SU-DHL-6 (cell line): ENCODE measurements around the gene OLFM4.

Experiments used
- H2AFZ ChIP-seq: fragments of 200-600 bp; sonication (generic); 2 replicates; pipeline ENCODE4 v1.6.1; 2014; ENCODE audit warnings: low read depth, mild to moderate bottlenecking, moderate library complexity, mixed read lengths, antibody characterized with exemption, low read length; ENCODE audit not compliant: severe bottlenecking
- H3F3A ChIP-seq: fragments of 200-600 bp; shearing (Covaris generic); 2 replicates; pipeline ENCODE4 v1.6.0; 2016; ENCODE audit warnings: antibody characterized with exemption, mild to moderate bottlenecking; ENCODE audit not compliant: insufficient read depth
- H3K27ac ChIP-seq: fragments of 200-600 bp; sonication (generic); 2 replicates; pipeline ENCODE4 v1.5.1; 2016; ENCODE audit warnings: low read depth, mild to moderate bottlenecking, low read length, moderate library complexity, mixed read lengths
- H3K27me3 ChIP-seq: fragments of 200-600 bp; sonication (generic), shearing (Covaris generic); 2 replicates; pipeline ENCODE4 v1.6.0; 2014; ENCODE audit warnings: mild to moderate bottlenecking, low read length
- H3K36me3 ChIP-seq: fragments of 200-600 bp; sonication (generic); 2 replicates; pipeline ENCODE4 v1.6.1; 2014; ENCODE audit warnings: mild to moderate bottlenecking, low read length, mixed read lengths
- H3K4me2 ChIP-seq: fragments of 300-600, 200-600 bp; shearing (Covaris generic), sonication (generic); 2 replicates; pipeline ENCODE4 v1.6.0; 2014; ENCODE audit warnings: low read length, low read depth, mild to moderate bottlenecking; ENCODE audit not compliant: poor library complexity, severe bottlenecking
- H3K4me3 ChIP-seq: fragments of 200-600 bp; sonication (generic); 2 replicates; pipeline ENCODE4 v1.5.1; 2014; ENCODE audit warnings: antibody characterized with exemption, low read length, mild to moderate bottlenecking, mixed read lengths; ENCODE audit not compliant: insufficient read depth, poor library complexity, severe bottlenecking
- H3K79me2 ChIP-seq: fragments of 200-600 bp; sonication (generic); 2 replicates; pipeline ENCODE4 v1.6.1; 2014; ENCODE audit warnings: mild to moderate bottlenecking, low read length, moderate library complexity; ENCODE audit not compliant: insufficient read depth
- H3K9ac ChIP-seq: fragments of 200-600 bp; sonication (generic); 2 replicates; pipeline ENCODE4 v1.7.0; 2014; ENCODE audit warnings: mild to moderate bottlenecking, low read length
- H3K9me2 ChIP-seq: fragments of 200-600 bp; sonication (generic); replicated peaks from 2 replicates; pipeline ENCODE4 v1.6.1; 2014; ENCODE audit warnings: low read length; ENCODE audit not compliant: insufficient read depth
- H3K9me3 ChIP-seq: fragments of 200-600 bp; sonication (generic); 2 replicates; pipeline ENCODE4 v1.6.1; 2014; ENCODE audit warnings: low read length, mixed read lengths; ENCODE audit not compliant: insufficient read depth
- H4K20me1 ChIP-seq: fragments of 200-600 bp; sonication (generic); 2 replicates; pipeline ENCODE4 v1.6.1; 2014; ENCODE audit warnings: low read depth, mild to moderate bottlenecking, antibody characterized with exemption, low read length, moderate library complexity, mixed read lengths
- EZH2phosphoT487 ChIP-seq: fragments of 200-600 bp; sonication (generic), shearing (Covaris generic); conservative IDR thresholded peaks from 2 replicates; pipeline ENCODE4 v1.6.1; 2018; ENCODE audit warnings: mild to moderate bottlenecking, antibody characterized with exemption, low read length, moderate library complexity, mixed read lengths
- TF ChIP-seq, protein P1 (sequence below): fragments of 200-600 bp; sonication (generic); IDR thresholded peaks from one replicate; pipeline ENCODE4 v1.5.1; 2017; ENCODE audit warnings: antibody characterized with exemption, mild to moderate bottlenecking, low read length, moderate library complexity; ENCODE audit not compliant: insufficient read depth, poor library complexity, severe bottlenecking

The OLFM4 gene, protein sequence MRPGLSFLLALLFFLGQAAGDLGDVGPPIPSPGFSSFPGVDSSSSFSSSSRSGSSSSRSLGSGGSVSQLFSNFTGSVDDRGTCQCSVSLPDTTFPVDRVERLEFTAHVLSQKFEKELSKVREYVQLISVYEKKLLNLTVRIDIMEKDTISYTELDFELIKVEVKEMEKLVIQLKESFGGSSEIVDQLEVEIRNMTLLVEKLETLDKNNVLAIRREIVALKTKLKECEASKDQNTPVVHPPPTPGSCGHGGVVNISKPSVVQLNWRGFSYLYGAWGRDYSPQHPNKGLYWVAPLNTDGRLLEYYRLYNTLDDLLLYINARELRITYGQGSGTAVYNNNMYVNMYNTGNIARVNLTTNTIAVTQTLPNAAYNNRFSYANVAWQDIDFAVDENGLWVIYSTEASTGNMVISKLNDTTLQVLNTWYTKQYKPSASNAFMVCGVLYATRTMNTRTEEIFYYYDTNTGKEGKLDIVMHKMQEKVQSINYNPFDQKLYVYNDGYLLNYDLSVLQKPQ

DNA sequence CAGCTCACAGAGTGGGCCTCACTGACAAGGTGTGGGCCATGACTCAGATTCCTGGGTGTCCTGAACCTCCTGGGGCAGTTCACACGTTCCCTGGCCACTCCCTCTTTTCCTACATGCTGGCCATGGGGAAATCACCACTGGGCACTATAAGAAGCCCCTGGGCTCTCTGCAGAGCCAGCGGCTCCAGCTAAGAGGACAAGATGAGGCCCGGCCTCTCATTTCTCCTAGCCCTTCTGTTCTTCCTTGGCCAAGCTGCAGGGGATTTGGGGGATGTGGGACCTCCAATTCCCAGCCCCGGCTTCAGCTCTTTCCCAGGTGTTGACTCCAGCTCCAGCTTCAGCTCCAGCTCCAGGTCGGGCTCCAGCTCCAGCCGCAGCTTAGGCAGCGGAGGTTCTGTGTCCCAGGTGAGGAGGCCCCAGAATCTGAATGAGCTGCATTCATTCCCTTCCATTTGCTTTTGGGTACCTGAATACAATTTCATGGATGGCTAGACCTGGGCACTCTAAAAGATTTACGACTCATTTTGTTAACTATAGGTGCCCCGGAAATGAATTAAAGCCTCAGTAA is at the start of gene OLFM4:
Gene OLFM4, plus strand, starts transcription at position 177 of the 567 bp plus-strand sequence. Its CDS starts 24 bp downstream, at position 201.
- TF ChIP-seq EZH2phosphoT487 = no peak
- TF ChIP-seq, protein P1, sequence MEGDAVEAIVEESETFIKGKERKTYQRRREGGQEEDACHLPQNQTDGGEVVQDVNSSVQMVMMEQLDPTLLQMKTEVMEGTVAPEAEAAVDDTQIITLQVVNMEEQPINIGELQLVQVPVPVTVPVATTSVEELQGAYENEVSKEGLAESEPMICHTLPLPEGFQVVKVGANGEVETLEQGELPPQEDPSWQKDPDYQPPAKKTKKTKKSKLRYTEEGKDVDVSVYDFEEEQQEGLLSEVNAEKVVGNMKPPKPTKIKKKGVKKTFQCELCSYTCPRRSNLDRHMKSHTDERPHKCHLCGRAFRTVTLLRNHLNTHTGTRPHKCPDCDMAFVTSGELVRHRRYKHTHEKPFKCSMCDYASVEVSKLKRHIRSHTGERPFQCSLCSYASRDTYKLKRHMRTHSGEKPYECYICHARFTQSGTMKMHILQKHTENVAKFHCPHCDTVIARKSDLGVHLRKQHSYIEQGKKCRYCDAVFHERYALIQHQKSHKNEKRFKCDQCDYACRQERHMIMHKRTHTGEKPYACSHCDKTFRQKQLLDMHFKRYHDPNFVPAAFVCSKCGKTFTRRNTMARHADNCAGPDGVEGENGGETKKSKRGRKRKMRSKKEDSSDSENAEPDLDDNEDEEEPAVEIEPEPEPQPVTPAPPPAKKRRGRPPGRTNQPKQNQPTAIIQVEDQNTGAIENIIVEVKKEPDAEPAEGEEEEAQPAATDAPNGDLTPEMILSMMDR = no peak
- H3K9ac ChIP-seq = no peak within 1 kb of the TSS
- no peaks in the 10 kb centered on the region for H3K9me3 ChIP-seq
- H3F3A ChIP-seq = no peaks in the 10 kb centered on the region
- H2AFZ ChIP-seq = no peak within 1 kb of the TSS
- no peak within 1 kb of the TSS for H3K4me2 ChIP-seq
- H3K4me3 ChIP-seq = no peak within 1 kb of the TSS
- no peaks in the 10 kb centered on the region for H3K79me2 ChIP-seq
- no peaks in the 10 kb centered on the region for H4K20me1 ChIP-seq
- H3K27ac ChIP-seq = no peak within 1 kb of the TSS
- H3K9me2 ChIP-seq = no peaks in the 10 kb centered on the region
- no peaks in the 10 kb centered on the region for H3K36me3 ChIP-seq
- H3K27me3 ChIP-seq = no peaks in the 10 kb centered on the region

DNA sequence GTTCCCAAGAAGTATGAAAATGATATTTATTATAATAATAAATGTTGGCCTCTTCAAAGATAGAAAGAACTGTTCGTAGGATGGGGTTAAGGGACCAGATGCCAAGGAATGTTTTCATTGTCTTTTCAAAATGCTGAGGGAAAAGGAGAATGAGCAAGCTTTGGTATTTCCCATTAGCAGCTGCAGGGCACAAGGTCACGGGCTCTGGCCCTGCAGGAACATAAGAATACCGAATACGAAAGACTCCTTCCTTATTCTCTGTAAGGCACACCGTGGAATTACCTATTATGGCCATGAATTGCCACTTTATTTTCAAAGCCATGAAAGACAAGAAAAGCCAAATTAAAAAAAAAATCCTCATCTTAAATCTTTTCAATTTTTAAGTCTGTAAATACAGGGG is 49.6 kb upstream of the OLFM4 start:
- no peak for TF ChIP-seq EZH2phosphoT487
- TF ChIP-seq, protein P1 = no peak
- Histone ChIP-seq H3K36me3 (no peaks in the 10 kb centered on the region), H3K9me3 (no peaks in the 10 kb centered on the region), H3K27ac (no peak overlapping the region), H3K79me2 (no peaks in the 10 kb centered on the region), H3K27me3 (no peaks in the 10 kb centered on the region; the same call in 1 of the 2 replicates), H3F3A (no peaks in the 10 kb centered on the region), H2AFZ (no peak overlapping the region), H3K9ac (no peak overlapping the region), H3K9me2 (no peaks in the 10 kb centered on the region), H3K4me3 (no peak overlapping the region), H3K4me2 (no peak overlapping the region), H4K20me1 (no peaks in the 10 kb centered on the region)

DNA sequence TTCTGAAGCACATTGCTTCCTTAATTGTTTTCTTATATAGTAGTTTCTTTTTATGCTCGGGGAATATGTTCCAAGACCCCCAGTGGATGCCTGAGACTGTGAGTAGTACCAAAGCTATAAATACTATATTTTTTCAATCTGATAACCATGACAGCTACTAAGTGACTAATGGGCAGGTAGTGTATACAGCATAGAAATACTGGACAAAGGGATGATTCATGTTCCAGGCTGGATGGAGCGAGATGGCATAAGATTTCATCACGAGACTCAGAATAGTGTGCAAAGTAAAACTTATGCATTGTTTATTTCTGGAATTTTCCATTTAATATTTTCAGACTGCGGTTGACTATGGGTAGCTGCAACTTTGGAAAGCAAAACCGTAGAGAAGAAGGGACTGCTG is 47.9 kb upstream of the OLFM4 start:
- H3K79me2 ChIP-seq = no peaks in the 10 kb centered on the region
- H3K9me3 ChIP-seq = no peaks in the 10 kb centered on the region
- no peak overlapping the region for H3K4me2 ChIP-seq
- no peak overlapping the region for H3K4me3 ChIP-seq
- no peak for TF ChIP-seq EZH2phosphoT487
- TF ChIP-seq, protein P1 = no peak
- no peaks in the 10 kb centered on the region for H3F3A ChIP-seq
- H3K27me3 ChIP-seq = no peaks in the 10 kb centered on the region; the same call in 1 of the 2 replicates
- no peak overlapping the region for H3K9ac ChIP-seq
- H3K36me3 ChIP-seq = no peaks in the 10 kb centered on the region
- H3K27ac ChIP-seq = no peak overlapping the region
- H2AFZ ChIP-seq = no peak overlapping the region
- H4K20me1 ChIP-seq = no peaks in the 10 kb centered on the region
- H3K9me2 ChIP-seq = no peaks in the 10 kb centered on the region
